Measurements from ENCODE around the gene MVD. TPM values are rescaled to one million over a fixed set of nuclear protein-coding genes. Genes with fewer than 3 reads are reported as not detected.
"Not testable (repeated sequence)": the region's sequence is repeated elsewhere in the genome, so short reads cannot be mapped to it uniquely, and the experiment has no call there.

Gene MVD
- total RNA-seq, 1 donor, result 111 TPM

DNA sequence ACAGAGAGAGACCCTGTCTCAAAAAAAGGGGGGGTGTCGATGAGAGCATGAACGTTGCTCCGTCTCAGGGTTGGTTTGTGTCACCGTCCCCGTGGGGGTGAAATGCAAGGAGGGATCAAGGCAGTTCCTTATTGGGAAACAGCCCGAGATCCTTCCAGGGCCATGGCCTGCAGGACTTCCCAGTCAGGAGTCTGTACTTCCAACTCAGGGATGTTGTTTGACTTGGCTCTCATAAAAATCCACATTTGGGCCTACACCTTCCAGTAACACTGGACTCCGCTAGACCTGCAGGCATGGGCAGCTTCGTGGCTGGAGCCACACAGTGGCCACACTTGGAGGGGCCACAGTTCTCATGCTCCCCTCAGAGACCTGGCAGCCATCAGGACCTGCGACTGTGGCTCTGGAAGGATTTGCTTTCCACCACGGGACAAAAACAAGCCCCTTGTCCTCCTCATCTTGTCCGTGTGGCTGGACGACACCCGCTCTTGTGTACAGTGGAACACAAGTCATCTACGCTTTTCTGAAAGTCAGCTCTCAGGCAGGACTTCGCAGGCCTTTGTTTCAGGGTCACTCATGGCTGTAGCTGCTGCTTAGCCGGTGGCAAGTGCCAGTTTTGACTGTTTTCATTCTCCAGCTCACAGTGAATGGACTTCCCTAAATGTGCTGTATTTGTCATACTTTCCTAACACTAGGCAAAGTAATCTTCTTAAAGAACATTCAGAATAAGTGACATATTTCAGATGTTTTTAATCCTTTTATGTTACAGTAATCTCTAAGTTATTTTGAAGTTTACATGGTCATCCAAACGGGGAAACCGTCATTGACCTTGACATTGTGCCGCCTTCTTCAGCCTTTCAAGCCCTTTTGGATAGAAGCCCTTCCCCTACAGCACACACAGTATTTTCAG, 48.7 kb downstream of the MVD start:
- TF ChIP-seq, protein P1, sequence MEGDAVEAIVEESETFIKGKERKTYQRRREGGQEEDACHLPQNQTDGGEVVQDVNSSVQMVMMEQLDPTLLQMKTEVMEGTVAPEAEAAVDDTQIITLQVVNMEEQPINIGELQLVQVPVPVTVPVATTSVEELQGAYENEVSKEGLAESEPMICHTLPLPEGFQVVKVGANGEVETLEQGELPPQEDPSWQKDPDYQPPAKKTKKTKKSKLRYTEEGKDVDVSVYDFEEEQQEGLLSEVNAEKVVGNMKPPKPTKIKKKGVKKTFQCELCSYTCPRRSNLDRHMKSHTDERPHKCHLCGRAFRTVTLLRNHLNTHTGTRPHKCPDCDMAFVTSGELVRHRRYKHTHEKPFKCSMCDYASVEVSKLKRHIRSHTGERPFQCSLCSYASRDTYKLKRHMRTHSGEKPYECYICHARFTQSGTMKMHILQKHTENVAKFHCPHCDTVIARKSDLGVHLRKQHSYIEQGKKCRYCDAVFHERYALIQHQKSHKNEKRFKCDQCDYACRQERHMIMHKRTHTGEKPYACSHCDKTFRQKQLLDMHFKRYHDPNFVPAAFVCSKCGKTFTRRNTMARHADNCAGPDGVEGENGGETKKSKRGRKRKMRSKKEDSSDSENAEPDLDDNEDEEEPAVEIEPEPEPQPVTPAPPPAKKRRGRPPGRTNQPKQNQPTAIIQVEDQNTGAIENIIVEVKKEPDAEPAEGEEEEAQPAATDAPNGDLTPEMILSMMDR (IDR thresholded peaks at IDR 0.05; ENCODE audit: insufficient read depth, low read depth, low read length), result no peak
- DNase-seq (ENCODE audit: low read depth), result no peak
- no peak overlapping the region for H3K4me3 ChIP-seq (ENCODE audit: low read depth, low read length)

DNA sequence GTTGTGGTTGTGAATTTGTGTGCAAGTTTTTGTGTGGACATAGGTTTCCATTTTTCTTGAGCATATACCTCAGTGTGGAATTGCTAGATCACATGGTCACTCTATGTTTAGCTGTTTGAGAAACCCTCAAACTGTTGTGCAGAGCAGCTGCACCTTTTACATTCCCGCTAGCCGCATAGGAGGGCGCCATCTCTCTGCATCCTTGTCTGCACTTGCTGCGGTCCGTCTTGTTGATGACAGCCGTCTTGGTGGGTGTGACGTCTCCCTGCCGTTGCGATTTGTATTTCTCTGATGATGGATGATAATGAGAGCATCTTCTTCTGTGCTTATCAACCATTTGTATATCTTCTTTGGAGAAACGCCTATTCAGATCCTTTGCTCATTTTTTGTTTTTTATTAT, 49.6 kb downstream of the MVD start:
- DNase-seq (ENCODE audit: low read depth), result no peak
- TF ChIP-seq, protein P1 (IDR thresholded peaks at IDR 0.05; ENCODE audit: insufficient read depth, low read depth, low read length), result no peak
- no peak overlapping the region for H3K4me3 ChIP-seq (ENCODE audit: low read depth, low read length)

DNA sequence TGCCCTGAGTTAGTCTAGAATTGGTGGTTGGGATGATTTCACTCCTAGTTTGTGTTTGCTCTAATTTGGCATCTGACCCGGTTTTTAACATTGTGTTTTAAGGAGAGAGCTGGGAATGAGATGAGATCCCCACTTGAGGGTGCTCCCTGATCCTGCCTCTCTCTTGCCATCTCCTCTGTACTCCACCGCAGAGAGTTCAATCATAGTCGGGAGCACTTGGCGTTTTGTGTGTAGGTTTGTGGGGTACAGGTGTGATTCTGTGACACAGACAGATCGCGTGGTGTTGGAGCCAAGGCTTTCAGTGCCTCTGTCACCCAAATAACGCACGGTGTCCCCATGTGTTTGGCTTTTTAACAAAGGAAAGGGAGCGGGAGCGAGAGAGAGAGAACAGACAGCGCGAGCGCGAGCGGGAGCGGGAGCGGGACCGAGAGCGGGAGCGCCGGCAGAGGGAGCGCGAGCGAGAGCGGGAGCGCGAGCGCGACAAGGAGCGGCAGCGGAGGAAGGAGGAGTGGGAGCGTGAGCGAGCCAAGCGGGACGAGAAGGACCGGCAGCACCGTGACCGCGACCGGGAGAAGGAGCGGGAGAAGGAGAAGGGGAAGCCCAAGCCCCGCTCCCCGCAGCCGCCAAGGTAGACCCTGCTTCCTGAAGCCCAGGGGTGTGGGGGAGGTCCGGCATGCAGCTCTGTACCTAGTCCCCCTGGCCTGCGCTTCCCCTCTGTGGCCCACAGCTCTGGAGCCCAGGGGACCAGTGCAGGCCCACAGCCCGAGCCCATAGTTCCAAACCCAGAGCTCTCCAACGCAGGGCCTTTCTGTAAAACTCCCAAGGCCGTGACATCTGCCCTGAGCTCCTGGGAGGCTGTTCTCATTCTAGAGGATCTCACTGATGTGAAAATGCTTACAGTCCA, 51.7 kb downstream of the MVD start:
- no peak for DNase-seq (ENCODE audit: low read depth)
- TF ChIP-seq, protein P1 (IDR thresholded peaks at IDR 0.05; ENCODE audit: insufficient read depth, low read depth, low read length), result no peak
- H3K4me3 ChIP-seq (ENCODE audit: low read depth, low read length), result no peak overlapping the region

DNA sequence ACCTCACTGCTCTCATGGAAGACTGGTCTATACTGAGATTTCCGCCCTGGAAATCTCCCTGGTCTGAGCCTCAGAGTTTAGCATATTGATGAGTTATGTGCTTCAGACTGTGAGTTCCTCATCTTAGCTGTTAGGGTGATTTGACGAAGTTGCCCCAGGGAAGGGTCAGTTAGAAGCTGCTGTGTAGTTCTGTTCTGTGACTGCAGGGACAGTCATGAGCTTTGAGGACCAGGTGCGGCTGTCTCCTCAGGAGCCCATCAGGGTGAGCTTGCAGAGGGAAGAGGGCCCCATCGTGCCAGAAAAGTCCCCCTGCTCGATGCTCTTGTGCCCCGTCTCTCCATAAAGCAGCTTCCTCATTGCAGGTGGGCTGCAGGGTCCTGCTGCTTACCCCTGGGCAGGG, 52.8 kb downstream of the MVD start:
- H3K4me3 ChIP-seq (ENCODE audit: low read depth, low read length), result no peak overlapping the region
- DNase-seq (ENCODE audit: low read depth), result no peak
- TF ChIP-seq, protein P1 (IDR thresholded peaks at IDR 0.05; ENCODE audit: insufficient read depth, low read depth, low read length), result peak; percentile 15

DNA sequence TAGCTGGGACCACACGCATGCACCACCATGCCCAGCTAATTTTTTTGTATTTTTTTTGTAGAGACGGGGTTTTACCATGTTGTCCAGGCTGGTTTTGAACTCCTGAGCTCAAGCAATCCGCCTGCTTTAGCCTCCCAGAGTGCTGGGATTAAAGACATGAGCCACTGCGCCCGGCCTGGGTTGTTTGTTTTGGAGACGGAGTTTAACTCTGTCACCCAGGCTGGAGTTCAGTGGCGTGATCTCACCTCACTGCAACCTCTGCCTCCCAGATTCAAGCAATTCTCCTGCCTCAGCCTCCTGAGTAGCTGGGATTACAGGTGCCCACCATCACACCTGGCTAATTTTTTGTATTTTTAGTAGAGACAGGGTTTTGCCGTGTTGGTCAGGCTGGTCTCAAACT, 53.5 kb downstream of the MVD start:
- DNase-seq (ENCODE audit: low read depth); H3K4me3 ChIP-seq (ENCODE audit: low read depth, low read length): not testable (repeated sequence)

DNA sequence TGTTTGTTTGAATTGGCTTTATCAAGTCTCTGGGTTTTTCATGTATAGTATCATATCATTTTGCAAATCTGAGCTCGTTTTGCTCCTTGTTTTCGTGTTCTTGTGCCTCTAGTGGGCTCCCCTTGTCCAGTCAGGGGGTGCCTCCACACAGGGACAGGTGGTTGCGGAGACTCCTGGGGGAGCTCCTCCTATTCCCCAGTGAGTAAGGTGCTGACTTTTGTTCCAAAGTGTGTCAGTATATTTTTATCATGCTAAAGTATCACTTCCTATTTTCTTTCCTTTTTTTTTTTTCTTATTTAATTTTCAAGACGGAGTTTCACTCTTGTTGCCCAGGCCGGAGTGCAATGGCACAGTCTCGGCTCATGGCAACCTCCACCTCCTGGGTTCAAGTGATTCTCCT, 54.8 kb downstream of the MVD start:
- DNase-seq (ENCODE audit: low read depth), result no peak
- H3K4me3 ChIP-seq (ENCODE audit: low read depth, low read length), result no peak overlapping the region

More for the DNA sequence above, 54.8 kb downstream of the MVD start:
- TF ChIP-seq, protein P1 (IDR thresholded peaks at IDR 0.05; ENCODE audit: insufficient read depth, low read depth, low read length), result no peak

Measured in fibroblast of villous mesenchyme (primary cell).